Fibroblast of the conjunctiva (primary cell): Measurements from ENCODE around the gene CD19.
"Not testable (repeated sequence)": the region's sequence is repeated elsewhere in the genome, so short reads cannot be mapped to it uniquely, and the experiment has no call there.

Experiments
- DNase-seq: peaks from one replicate; pipeline ENCODE4 v3.0.0-alpha.2; 2010; ENCODE audit warnings: low read depth

The CD19 gene

DNA sequence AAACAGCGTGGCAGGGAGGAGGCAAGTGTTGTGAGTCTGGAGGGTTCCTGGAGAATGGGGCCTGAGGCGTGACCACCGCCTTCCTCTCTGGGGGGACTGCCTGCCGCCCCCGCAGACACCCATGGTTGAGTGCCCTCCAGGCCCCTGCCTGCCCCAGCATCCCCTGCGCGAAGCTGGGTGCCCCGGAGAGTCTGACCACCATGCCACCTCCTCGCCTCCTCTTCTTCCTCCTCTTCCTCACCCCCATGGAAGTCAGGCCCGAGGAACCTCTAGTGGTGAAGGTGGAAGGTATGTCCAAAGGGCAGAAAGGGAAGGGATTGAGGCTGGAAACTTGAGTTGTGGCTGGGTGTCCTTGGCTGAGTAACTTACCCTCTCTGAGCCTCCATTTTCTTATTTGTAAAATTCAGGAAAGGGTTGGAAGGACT, at the start of gene CD19:
Gene CD19, plus strand, starts transcription at position 171 of the 425 bp plus-strand sequence. Its CDS starts 30 bp downstream, at position 201.
- DNase-seq: no peak

DNA sequence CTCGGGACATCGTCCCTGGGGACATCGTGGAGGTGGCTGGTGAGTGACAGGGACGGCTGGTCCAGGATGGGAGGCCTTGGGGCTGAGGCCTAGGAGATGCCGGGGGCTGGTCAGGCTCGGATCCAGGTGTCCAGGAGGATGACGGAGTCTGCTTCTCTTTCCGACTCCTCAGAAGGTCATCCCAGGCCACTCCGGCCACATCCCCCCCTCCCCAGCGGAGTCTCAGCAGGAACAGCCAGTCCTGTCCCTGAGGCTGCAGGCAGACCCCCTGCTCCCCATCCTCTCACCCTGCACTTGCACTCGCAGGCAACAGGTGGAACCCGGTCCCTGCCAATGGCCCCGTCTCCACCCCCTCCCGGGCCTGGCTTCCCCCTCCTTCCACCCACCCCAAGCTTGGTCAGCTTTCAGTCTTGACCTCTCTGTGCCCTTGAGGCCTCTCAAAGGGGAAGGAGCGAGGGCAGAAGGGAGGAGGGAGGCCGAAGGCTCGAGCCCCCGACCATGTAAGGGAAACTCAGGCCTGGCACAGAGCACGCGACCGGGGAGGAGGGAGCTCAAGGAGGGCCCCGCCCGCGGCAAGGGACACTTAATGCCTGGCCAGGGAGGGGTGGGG, 49.1 kb upstream of the CD19 start:
- DNase-seq: no peak

DNA sequence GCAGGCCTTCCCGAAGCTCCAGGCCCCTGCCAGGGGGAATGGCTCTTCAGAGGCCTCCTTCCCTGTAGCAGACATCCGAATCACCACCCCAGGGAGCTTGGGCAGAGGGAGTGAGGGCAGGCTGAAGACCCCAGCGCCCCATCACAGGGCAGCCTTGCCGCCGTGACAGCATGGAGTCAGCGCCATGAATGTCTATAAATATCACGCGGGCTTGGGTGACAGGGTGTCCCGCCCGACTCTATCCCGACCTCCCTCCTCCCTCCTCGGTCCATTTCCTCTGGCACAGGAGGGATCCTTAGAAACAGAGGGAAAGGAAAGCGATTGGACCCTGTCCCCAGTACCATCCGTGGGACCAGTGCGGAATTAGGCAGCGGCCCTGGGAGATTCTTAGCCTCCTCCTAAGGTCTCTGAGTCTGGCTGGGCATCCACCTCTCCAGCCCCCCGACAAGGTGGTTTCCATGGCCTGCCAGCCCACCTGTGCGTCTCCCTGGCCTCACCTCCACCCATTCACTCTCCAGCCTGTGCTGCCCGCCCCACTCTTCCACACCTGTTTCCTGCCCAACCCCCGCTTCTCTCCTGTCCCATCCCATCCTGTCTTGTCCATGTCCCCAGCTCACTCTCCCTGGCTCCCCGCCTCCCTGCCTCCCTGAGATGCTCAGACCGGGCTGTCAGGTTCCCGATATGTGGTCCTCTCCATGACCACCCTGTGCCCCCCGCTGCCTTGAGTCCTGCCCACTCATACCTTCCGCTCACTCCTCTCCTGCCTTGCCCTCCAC, 48.4 kb upstream of the CD19 start:
- no peak for DNase-seq

DNA sequence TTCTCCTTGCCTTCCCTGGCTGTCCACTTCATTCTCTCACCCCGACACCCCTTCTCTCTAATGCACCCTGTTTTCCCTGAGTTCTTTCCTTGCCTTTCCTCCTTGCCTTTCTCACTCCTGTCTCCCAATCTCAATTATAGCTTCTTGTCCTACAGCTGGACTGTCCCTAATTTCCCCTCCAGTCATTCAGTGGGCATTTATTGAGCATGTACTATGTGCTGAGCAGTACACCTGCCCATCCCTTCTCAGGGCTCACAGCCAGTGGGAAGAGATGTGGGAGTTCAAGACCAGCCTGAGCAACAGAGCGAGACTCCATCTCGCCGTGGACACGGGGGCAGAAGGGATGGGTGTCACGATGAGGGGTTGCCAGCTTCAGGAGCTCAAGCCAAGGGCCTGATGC, 47.7 kb upstream of the CD19 start:
- no peak for DNase-seq

DNA sequence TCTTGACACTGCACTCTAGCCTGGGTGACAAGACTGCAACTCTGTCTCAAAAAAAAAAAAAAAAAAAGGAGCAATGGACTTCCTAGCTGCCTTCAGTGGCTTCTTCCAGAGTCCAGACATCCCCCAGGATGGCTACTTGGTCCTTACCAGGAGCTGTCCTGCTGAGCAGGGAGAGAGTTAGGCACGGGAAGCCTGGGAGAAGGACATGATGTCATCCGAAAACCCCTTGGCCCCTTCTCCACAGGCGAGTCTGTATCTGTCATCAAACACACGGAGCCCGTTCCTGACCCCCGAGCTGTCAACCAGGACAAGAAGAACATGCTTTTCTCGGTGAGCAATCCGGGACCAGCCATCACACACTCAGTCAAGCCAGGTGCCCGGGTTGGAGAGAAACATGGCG, 44.8 kb upstream of the CD19 start:
- DNase-seq: no peak

DNA sequence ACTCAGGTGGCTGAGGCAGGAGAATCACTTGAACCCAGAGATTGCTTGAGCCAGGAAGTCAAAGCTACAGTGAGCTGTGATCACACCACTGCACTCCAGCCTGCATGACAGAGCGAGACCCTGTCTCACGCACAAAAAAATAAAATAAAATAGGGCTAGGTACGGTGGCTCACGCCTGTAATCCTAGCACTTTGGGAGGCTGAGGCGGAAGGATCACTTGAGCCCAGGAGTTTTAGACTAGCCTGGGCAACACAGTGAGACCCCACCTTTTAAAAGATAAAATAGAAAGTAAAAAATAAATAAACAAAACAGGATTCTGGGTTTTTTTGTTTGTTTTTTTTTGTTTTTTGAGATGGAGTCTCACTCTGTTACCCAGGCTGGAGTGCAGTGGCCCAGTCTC, 41.4 kb upstream of the CD19 start:
- DNase-seq: not testable (repeated sequence)

DNA sequence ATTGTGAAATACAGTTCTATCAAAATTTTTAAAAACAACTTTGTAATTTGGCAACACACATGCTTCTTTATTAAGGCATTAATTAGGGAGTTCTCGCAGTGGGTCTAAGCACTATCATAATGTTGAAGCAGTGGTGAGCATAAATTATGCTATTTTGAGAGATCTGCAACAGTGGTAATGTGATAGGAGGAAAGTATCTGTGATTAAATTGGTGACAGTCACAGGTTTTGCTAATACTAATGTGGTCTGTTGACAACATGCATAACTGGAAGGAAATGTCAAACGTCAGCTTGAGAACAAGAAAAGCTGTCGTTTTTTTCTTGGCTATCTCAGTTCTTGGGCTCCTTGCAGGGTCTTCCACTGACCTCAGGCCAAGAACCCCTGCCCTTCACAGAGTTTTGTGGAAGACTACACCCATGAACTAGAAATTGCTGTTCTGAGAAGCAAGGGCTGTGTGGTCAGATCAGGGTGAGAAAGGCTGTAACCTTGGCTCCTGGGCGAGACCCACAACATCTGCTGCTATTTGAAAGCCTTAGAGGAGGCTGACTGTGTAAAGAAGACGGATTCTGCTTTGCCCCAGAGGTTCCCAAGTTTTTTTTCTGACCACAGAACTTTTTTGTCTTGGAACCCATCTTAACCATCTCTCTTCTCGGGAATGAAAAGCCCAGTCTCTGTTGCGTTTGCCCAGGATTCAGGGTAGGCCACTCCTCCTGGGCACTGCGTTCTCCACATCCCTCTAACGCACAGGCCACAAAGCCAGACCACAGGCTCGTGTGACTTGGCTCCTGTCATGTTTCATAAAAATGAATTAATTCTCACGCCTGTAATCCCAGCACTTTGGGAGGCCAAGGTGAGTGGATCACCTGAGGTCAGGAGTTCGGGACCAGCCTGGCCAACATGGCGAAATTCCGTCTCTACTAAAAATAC, 39.5 kb upstream of the CD19 start:
- no peak for DNase-seq

DNA sequence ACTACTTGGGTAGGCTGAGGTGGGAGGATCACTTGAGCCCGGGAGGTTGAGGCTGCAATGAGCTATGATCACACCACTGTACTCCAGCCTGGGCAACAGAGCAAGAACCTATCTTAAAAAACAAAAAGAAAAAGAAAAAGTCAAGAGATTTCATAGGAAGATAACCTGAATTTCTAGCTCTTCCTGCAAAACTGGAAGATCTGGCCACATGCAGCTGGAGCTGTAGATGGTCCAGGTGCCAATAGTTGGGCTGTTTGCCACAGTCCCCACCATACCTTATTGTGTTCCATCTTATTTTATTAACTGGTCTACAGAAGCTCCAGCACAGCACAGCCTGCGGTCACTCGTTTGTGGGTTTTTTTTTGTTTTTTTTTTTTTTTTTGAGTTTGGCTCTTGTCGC, 38.5 kb upstream of the CD19 start:
- no peak for DNase-seq

DNA sequence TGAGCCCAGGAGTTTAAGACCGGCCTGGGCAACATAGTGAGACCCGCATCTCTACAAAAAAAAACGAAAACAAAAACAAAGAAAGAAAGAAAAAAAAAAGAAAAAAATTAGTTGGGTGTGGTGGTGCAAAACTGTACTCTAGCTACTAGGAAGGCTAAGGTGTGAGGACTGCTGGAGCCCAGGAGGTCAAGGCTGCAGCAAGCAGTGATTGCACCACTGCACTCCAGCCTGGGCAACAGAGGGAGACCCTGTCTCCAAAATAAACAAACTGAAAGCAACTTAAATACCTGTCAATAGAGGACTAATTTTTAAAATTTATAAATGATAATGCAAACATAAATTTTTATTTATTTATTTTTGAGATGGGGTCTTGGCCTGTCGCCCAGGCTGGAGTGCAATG, 36.2 kb upstream of the CD19 start:
- no peak for DNase-seq

DNA sequence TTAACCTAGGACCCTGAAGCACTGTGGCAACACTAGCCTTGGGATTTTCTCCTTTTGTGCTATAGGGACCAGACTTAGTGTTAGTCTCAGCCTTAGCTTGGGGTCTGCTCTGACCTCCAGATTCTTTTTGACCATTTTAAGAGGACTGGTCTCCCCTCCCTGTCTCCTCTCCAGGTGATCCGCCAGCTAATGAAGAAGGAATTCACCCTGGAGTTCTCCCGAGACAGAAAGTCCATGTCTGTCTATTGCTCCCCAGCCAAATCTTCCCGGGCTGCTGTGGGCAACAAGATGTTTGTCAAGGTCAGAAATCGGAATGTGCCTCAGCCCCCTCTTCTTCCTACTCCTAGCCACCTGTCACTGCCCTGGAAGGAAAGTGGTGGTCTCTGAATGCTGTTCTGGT, 33.9 kb upstream of the CD19 start:
- no peak for DNase-seq

DNA sequence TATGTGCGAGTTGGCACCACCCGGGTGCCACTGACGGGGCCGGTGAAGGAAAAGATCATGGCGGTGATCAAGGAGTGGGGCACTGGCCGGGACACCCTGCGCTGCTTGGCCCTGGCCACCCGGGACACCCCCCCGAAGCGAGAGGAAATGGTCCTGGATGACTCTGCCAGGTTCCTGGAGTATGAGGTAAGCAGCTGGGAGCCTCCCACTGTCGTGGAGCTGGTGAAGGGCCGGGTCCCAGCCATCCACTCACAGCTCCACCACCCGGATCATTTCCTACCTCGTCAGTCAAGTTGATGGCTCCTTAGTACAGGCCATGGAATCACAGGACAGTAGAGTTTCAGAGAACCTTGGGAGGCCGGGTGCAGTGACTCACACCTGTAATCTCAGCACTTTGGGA, 33.5 kb upstream of the CD19 start:
- no peak for DNase-seq

DNA sequence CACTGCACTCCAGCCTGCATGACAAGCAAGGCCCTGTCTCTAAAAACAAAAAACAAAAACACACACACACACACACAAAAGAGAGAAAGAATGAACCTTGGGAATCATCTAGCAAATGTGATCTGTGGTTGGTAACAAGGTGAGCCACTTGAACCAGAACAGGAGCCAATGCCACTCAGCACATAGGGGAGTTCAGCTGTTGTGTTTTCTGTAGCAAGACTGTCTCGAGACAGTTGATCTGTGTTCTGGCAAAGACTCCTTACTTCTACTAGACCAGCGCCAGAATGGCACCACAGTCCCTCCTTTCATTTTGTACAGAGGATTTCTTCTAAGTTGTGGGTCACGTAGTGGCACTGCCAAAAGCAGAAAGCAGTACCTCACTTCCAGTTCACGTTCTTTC, 32.8 kb upstream of the CD19 start:
- no peak for DNase-seq

DNA sequence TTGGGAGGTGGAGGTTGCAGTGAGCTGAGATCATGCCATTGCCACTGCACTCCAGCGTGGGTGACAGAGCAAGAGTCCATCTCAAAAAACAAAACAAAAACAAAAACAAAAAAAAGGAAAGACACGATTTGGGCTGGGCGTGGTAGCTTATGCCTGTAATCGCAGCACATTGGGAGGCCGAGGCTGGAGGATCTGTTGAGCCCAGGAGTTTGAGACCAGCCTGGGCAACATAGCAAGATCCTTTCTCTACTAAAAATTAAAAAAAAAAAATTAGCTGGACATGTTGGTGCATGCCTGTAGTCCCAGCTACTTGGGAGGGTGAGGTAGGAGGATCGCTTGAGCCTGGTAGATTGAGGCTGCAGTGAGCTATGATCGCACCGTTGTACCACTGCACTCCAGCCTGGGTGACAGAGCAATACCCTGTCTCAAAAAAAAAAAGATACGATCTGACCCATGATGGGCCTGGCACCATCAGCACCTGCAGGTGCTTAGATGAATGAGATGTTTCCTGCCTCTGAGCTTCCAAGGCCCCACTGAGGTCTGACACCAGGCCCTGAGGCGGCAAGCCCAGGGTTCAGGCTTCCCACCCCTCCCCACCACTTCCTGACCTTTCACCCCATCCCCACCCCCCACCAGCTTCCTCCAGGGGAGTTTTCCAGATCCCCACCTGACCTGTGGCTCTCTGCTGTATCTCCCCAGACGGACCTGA, 31.7 kb upstream of the CD19 start:
- DNase-seq: no peak

DNA sequence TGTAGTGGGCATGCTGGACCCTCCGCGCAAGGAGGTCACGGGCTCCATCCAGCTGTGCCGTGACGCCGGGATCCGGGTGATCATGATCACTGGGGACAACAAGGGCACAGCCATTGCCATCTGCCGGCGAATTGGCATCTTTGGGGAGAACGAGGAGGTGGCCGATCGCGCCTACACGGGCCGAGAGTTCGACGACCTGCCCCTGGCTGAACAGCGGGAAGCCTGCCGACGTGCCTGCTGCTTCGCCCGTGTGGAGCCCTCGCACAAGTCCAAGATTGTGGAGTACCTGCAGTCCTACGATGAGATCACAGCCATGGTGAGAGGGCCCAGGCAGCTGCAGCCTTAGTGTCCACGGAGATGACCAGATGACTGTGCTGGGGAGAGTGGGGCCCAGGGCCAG, 31.2 kb upstream of the CD19 start:
- DNase-seq: no peak

DNA sequence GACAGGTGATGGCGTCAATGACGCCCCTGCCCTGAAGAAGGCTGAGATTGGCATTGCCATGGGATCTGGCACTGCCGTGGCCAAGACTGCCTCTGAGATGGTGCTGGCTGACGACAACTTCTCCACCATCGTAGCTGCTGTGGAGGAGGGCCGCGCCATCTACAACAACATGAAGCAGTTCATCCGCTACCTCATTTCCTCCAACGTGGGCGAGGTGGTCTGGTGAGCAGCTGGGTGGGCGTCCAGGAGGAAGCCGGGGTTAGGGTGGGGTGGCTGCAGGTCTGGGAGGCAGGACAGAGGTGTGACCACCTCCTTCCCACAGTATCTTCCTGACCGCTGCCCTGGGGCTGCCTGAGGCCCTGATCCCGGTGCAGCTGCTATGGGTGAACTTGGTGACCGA, 29.9 kb upstream of the CD19 start:
- no peak for DNase-seq

DNA sequence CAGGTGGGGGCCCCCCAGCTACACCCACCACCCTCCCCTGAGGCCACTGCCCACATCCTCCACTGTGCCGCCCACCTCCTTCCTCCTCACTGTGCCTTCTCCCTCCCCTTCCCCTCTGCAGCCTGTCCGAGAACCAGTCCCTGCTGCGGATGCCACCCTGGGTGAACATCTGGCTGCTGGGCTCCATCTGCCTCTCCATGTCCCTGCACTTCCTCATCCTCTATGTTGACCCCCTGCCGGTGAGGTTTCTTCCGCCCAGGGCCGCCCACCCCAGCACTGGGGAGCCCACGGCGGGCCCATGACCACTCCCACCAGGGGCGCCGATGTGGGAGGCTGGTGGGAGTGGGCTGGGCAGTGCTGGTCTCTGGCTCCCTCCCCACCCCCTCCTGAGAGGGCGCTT, 28.9 kb upstream of the CD19 start:
- DNase-seq: no peak

DNA sequence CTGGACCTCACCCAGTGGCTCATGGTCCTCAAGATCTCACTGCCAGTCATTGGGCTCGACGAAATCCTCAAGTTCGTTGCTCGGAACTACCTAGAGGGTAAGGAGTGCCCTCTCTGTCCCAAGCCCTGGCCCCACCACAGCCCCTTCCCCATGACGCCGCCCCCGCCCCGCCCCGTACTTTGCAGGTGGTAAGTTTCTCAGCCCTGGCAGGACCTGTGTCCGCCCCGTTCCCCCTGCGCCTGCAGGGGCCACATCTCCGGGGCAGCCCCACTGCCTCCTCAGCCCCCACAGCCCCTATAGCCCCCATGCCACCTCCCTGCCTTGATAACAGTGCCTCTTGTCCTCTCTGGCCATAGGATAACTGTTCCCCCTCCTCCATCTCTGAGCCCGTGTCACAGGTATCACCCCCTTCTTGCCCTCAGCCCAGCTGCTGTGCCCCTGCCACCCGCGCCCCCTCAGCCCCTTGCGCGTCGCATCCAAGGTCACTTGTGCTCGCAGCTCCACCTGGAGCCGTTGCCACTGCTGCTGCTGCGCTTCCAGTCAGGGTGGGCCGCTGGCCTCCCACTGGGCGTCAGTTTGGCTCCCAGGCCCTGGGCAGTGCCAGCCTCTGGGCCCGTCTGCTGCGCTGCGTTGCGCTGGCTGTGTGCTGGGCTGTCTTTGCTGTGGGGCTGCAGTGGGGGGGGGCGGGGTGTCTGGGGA, 28.3 kb upstream of the CD19 start:
- no peak for DNase-seq

DNA sequence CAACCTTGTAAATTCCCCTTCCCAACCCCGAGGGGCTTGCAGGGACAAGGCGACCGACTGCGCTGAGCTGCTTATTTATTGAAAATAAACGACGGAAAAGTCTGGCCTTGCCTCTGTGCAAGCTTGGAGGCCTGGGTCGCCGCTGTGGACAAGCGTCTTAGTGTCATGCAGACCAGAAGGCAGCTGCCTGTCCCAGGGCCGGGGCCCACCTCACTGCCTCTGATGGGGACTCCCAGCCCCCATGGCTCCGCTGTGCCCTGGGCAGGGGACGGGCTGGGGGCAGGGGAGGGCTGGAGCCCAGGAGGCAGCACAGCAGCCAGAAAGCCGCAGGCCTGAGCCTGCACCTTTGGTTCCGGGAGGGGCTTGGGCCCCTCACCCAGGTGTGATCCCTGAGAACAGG, 27.4 kb upstream of the CD19 start:
- no peak for DNase-seq

DNA sequence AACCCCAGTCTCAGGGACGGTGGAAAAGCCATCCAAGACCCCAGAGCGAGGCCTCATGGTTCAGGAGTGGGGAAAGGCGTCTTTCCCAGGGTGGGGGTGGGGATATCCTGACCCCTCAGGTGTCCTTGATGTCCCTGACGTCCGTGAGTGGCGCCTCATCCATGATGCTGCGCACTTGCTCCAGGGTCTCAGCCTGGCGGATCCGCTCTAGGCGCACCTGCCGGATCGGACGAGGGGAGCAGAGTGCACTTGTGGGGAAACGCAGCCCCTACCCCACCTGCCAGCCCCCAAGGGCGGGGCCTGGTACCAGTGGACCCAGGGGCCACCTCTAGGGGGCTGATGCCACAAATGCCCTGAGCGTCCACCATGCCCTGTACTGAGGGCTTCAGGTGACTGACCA, 26.9 kb upstream of the CD19 start:
- DNase-seq: no peak

DNA sequence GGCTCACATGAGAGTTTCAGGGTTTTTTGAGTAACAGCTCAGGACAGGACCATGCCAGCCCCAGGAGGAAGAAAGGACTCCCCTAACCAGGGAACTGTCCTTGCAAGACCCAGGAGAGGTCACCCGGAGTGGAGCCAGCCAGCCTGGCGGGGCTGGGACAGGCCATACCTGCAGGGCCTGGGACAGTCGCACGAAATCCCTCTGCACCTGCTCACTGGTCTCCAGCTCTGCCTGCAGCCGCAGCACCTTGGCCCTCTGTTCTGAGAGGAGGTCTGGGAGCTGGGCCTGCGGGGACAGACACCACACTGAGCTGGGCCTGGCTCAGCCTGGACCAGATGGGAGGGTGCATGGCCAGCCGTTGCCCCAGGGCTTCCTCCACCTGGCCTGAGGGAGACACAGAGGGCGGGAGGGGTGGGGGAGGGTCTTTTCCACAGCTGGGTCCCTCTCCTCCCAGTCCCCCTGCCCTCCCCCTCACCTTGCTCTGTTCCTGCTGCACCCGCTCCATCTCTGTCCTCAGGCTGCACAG, 26.5 kb upstream of the CD19 start:
- no peak for DNase-seq

DNA sequence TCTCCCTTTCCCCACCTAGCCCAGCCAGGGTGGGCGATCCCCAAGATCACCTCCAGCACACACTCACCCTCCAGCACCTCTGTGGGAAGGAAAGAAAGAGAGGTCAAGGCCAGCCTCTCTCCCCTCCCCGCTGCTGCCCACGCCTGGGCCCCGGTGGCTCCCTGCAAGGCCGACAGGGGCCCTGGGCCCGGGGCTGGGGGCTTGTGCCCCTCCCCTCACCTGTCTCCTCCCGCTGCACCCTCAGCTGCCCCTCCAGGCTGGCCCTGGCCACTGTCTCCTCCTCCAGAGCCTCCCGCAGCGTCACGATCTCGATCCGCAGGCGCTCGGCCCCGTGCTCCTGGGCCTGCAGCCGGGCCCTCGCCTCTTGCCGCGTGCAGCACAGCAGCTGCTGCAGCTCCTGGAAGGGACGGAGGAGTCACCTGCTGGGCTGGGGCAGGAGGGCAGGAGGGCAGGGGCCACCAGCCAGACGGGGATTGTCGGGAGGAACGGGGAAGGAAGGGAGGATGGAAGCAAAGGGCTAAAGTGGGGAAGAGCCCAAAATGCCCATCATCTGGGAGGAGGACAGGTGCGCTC, 25.9 kb upstream of the CD19 start:
- no peak for DNase-seq
